Pancreas (tissue), 10 donors: ENCODE results near the gene C3orf62. TPM values are rescaled to one million over a fixed set of nuclear protein-coding genes. Genes with fewer than 3 reads are reported as not detected.
A peak's percentile ranks its signal among the peaks of the same experiment; 100 is the strongest.

Experiments used
- ATAC-seq, 4 donors: fragments of 200-7000 bp; cut with Tn5 transposase; one replicate each; pipeline versions ENCODE4 v1.8.0 to v1.9.1; 2020; ENCODE audit warnings: mild to moderate bottlenecking in 4 of 4, moderate library complexity in 4 of 4
- DNase-seq, 6 donors: peaks; one replicate each; pipeline ENCODE4 v3.0.0-alpha.2; 2020
- FAIRE-seq: peaks from 2 replicates; lab custom pipeline; 2012; peaks lifted over from hg19 to GRCh38; lab: Jason Lieb, UNC
- H3K27ac ChIP-seq, 4 donors: fragments of 200-600 bp; sonication (generic); 1 replicate in 3 of 4; 2 replicates in 1 of 4; pipeline versions ENCODE4 v1.5.0 to v1.8.0; 2020
- H3K27me3 ChIP-seq, 4 donors: fragments of 200-600 bp; one replicate each; pipeline ENCODE4 v1.8.0; 2021
- H3K36me3 ChIP-seq, 3 donors: fragments of 200-600 bp; sonication (generic) in 1 of 3; one replicate each; pipeline versions ENCODE4 v1.5.0 to v1.8.0; 2020 to 2021
- H3K4me1 ChIP-seq, 3 donors: fragments of 200-600 bp; one replicate each; pipeline ENCODE4 v1.8.0; 2021
- H3K4me3 ChIP-seq, 4 donors: fragments of 200-600 bp; sonication (generic) in 2 of 4; one replicate each; pipeline versions ENCODE4 v1.5.0 to v1.8.0; 2020 to 2021
- H3K9me3 ChIP-seq, 4 donors: fragments of 200-600 bp; one replicate each; pipeline ENCODE4 v1.8.0; 2021
- CTCF ChIP-seq, 4 donors: fragments of 200-600 bp; sonication (generic) in 3 of 4; IDR thresholded peaks; one replicate each; pipeline versions ENCODE4 v1.5.0 to v1.8.0; 2021; ENCODE audit warnings: antibody characterized with exemption in 4 of 4
- WGBS, 2 donors: extraction: QIAGEN DNeasy Blood & Tissue Kit; methylation state at CpG; one replicate each; pipeline ENCODE4 v1.1.7; 2013; 5-methylcytosine and 5-hydroxymethylcytosine counted together
- intact Hi-C, 3 donors: fragments of 100-400 bp; cut with DNase I; formaldehyde crosslinking; loops; one replicate each; pipeline versions ENCODE4 v1.11.1 to v1.14.2; 2022
- polyA plus RNA-seq, 2 donors: library from polyadenylated mRNA; stranded (reverse); fragments of 200-250 nt; gene quantifications; one replicate each; pipeline ENCODE4 v1.2.3, GENCODE V29; 2013
- total RNA-seq, 6 donors: library from RNA; stranded (reverse); fragmentation: NEBNext Ultra II Directional in 4 of 6; extraction: Animal tissue kit (Norgen Biotek cat#: 25700) in 4 of 6; gene quantifications; one replicate each; pipeline versions ENCODE4 v1.2.1 to v1.2.4, GENCODE V29; 2021 to 2023
- donor health status: healthy with polysubstance abuse.
- donor health status: DM: no; HTN: no; CAD: no; lungs with moderate emphysema.
- donor health status: DM: no; HTN: no; CAD: no.
- donor health status: control.
- donor health status: control.
- donor health status: Bipolar disorder and iron deficiency.
- donor health status: DM: yes; HTN: yes; CAD: no.
- donor health status: DM: no; HTN: no; CAD: no.
- donor health status: DM: no; HTN: no; CAD: no.
- donor health status: DM: yes; HTN: yes; CAD: no.

C3orf62 gene
- total and polyA plus RNA-seq, 8 donors = 0.83 to 7.2 (median 1.8) TPM

GRCh38 chr3:49263159-49263889 lies 13.7 kb downstream of the C3orf62 start:
- Histone ChIP-seq H3K36me3 (no peaks in the 10 kb centered on the region), H3K27ac (no peak overlapping the region), H3K4me1 (no peaks in the 10 kb centered on the region), H3K27me3 (no peaks in the 10 kb centered on the region), H3K9me3 (no peaks in the 10 kb centered on the region), H3K4me3 (no peak overlapping the region)
- intact Hi-C loops = no loop called here
- no peak for TF ChIP-seq CTCF (IDR thresholded peaks at IDR 0.05)
- no peak for FAIRE-seq
- 84 to 89% methylated on average over 6 of the region's 6 CpGs for WGBS, 2 donors
- no peak for ATAC-seq
- no peak for DNase-seq

- no peak overlapping the region for H3K4me3 ChIP-seq
- H3K27me3 ChIP-seq = no peaks in the 10 kb centered on the region
- WGBS, 2 donors = 66 to 74% methylated on average over 5 of the region's 5 CpGs
- H3K27ac ChIP-seq = no peak overlapping the region
- ATAC-seq (peak in 1 of 4 donors; percentile 34), DNase-seq (no peak), FAIRE-seq (no peak)
- H3K36me3 ChIP-seq = no peaks in the 10 kb centered on the region
- no peaks in the 10 kb centered on the region for H3K4me1 ChIP-seq
- no peaks in the 10 kb centered on the region for H3K9me3 ChIP-seq
- intact Hi-C loops = no loop called here
- no peak for TF ChIP-seq CTCF (IDR thresholded peaks at IDR 0.05)
Measured at GRCh38 chr3:49260806-49261324, 16.2 kb downstream of the C3orf62 start.

DNA sequence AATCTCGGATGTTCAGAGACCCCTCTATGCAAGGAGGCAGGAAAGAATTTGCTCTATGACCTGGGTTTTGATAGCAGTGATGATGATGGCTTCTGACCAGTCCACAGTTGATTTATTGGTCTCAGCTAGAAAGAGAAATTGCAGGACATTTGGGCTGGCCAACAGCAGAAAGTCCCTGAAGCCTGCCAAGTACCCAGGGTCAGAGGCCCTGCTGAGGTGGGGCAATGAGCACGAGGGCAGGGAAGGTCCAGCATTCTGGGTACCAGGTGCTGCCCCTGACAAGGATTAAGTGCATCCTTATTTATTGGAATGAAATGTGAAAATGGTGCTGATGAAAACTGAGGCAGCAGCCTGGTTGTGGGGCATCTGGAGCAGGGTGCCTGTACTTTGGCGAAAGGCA lies 19.8 kb downstream of the C3orf62 start:
- 56 to 62% methylated on average over 3 of the region's 3 CpGs for WGBS, 2 donors
- no peaks in the 10 kb centered on the region for H3K27me3 ChIP-seq
- intact Hi-C loops = no loop called here
- no peak overlapping the region for H3K27ac ChIP-seq
- DNase-seq (no peak), ATAC-seq (no peak), FAIRE-seq (no peak)
- H3K36me3 ChIP-seq = no peaks in the 10 kb centered on the region
- no peak for TF ChIP-seq CTCF (IDR thresholded peaks at IDR 0.05)
- no peaks in the 10 kb centered on the region for H3K9me3 ChIP-seq
- H3K4me1 ChIP-seq = no peaks in the 10 kb centered on the region
- H3K4me3 ChIP-seq = no peak overlapping the region

DNA sequence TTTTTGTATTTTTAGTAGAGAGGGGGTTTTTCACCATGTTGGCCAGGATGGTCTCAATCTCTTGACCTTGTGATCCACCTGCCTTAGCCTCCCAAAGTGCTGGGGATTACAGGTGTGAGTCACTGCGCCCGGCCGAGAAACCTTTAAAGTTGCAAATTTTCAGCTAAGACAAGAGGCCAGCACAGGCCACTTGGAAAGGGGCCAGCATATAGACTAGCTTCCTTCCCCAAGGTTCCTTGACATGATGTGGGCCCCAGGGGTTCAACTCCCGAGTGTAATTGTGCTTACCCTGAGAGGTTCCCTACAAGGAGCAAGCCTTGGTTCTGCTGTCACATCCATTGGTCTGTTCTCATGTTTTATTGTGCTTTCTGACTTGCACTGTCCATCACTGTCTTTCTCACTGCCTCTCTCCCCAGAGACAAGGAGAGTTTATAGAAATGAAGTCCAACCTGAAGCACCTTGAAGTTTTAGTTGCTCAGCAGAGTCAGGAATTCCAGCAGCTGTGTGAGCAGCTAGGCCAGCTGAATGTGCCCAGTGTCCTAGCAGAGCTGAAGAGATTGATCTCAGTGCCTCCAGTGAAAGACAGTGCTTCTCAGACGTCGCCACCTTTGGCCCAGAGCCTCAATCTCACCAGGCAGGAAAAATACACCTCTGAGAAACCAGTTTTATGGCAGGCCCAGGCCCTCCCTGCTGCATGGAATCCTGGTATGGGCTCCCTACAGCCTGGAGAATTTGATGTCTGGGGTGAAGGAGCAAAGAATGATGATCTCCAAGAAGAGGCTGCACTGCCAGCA lies 21.1 kb downstream of the C3orf62 start:
- no peaks in the 10 kb centered on the region for H3K36me3 ChIP-seq
- DNase-seq (no peak), ATAC-seq (no peak), FAIRE-seq (no peak)
- H3K27me3 ChIP-seq = no peaks in the 10 kb centered on the region
- WGBS, 2 donors = 76% methylated on average over 6 of the region's 6 CpGs
- no peaks in the 10 kb centered on the region for H3K4me1 ChIP-seq
- TF ChIP-seq CTCF (IDR thresholded peaks at IDR 0.05) = no peak
- intact Hi-C loops = no loop called here
- H3K9me3 ChIP-seq = no peaks in the 10 kb centered on the region
- no peak overlapping the region for H3K4me3 ChIP-seq
- no peak overlapping the region for H3K27ac ChIP-seq
